IPS-20b (cell line): ENCODE measurements around the gene TMEM247.

ENCODE experiments used
- H3K27ac ChIP-seq: one replicate; pipeline ENCODE4 v1.5.1; 2013; ENCODE audit warnings: low read length
- H3K27me3 ChIP-seq: 2 replicates; pipeline ENCODE4 v1.6.1; 2013; ENCODE audit warnings: mild to moderate bottlenecking, low read length, inconsistent platforms; ENCODE audit not compliant: insufficient read depth
- H3K36me3 ChIP-seq: 2 replicates; pipeline ENCODE4 v1.6.1; 2013; ENCODE audit warnings: low read depth, mild to moderate bottlenecking, inconsistent platforms, low read length, moderate library complexity; ENCODE audit not compliant: insufficient read depth
- H3K4me1 ChIP-seq: 2 replicates; pipeline ENCODE4 v1.6.1; 2013; ENCODE audit warnings: mild to moderate bottlenecking, control low read depth, inconsistent platforms, low read length, moderate library complexity; ENCODE audit not compliant: insufficient read depth
- H3K4me3 ChIP-seq: 2 replicates; pipeline ENCODE4 v1.5.1; 2013; ENCODE audit warnings: mild to moderate bottlenecking, low read length, inconsistent platforms
- H3K9ac ChIP-seq: 2 replicates; pipeline ENCODE4 v1.6.1; 2013; ENCODE audit warnings: low read depth, mild to moderate bottlenecking, inconsistent platforms, low read length, moderate library complexity
- H3K9me3 ChIP-seq: 2 replicates; pipeline ENCODE4 v1.6.1; 2013; ENCODE audit warnings: mild to moderate bottlenecking, low read depth, low read length, inconsistent platforms; ENCODE audit not compliant: insufficient read depth

TMEM247 gene

DNA sequence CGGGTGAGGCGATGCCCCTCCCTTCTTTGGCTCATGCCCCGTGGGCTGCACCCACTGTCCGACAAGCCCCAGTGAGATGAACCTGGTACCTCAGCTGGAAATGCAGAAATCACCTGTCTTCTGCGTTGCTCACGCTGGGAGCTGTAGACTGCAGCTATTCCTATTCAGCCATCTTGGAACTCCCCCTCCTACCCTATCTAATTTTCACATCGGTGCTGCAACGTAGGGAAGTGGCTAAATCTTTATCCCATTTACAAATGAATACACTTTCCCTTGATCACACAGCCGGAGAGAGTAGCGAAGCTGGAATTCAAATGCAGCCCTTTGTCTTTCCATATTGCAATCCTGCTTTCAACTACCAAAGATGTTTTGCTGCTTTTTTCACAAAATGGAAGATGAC, 1.4 kb upstream of the TMEM247 start:
- Histone ChIP-seq H3K27me3 (no peaks in the 10 kb centered on the region), H3K36me3 (no peaks in the 10 kb centered on the region), H3K9me3 (peaks cover 6% of the 10 kb centered on the region; the same call in 1 of the 2 replicates), H3K4me3 (no peak overlapping the region), H3K9ac (no peak overlapping the region), H3K4me1 (no peaks in the 10 kb centered on the region), H3K27ac (no peak overlapping the region)

- no peak overlapping the region for H3K27ac ChIP-seq
- H3K4me1 ChIP-seq = no peaks in the 10 kb centered on the region
- H3K9me3 ChIP-seq = peaks cover 6% of the 10 kb centered on the region; the same call in 1 of the 2 replicates
- H3K9ac ChIP-seq = no peak overlapping the region
- H3K4me3 ChIP-seq = no peak overlapping the region
- no peaks in the 10 kb centered on the region for H3K36me3 ChIP-seq
- no peaks in the 10 kb centered on the region for H3K27me3 ChIP-seq
These were observed 1.2 kb downstream of the TMEM247 start for GRCh38 chr2:46480562-46480961.

GRCh38 chr2:46481198-46482193, 2.1 kb downstream of the TMEM247 start:
- peaks cover 6% of the 10 kb centered on the region; the same call in 1 of the 2 replicates for H3K9me3 ChIP-seq
- H3K36me3 ChIP-seq = no peaks in the 10 kb centered on the region
- no peaks in the 10 kb centered on the region for H3K27me3 ChIP-seq
- no peaks in the 10 kb centered on the region for H3K4me1 ChIP-seq
- no peak overlapping the region for H3K4me3 ChIP-seq
- no peak overlapping the region for H3K9ac ChIP-seq
- H3K27ac ChIP-seq = no peak overlapping the region

DNA sequence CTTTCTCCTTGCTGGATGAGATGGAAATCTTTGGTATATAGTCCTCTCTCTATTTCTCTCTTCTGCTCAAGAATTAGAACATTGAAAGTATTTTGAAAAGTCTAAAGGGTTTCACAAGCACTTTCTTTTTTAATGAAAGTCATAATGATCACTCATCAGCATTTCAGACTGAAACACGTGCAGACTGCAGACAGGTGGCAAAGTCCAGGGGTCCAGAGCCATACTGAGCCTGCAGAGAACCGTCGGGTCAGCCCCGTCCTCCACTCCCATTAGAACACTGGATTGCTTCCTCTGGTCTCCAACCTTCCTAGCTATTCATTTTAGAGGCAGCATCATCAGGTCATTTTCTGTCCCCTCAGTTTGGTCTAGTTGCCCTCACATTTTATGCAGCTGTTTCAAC, 3.1 kb downstream of the TMEM247 start:
- no peak overlapping the region for H3K27ac ChIP-seq
- no peaks in the 10 kb centered on the region for H3K4me1 ChIP-seq
- H3K9me3 ChIP-seq = peaks cover 6% of the 10 kb centered on the region; the same call in 1 of the 2 replicates
- no peak overlapping the region for H3K9ac ChIP-seq
- H3K36me3 ChIP-seq = no peaks in the 10 kb centered on the region
- no peak overlapping the region for H3K4me3 ChIP-seq
- H3K27me3 ChIP-seq = no peaks in the 10 kb centered on the region

- H3K27me3 ChIP-seq = no peaks in the 10 kb centered on the region
- no peaks in the 10 kb centered on the region for H3K9me3 ChIP-seq
- no peak overlapping the region for H3K9ac ChIP-seq
- no peak overlapping the region for H3K4me3 ChIP-seq
- H3K36me3 ChIP-seq = no peaks in the 10 kb centered on the region
- no peak overlapping the region for H3K27ac ChIP-seq
- H3K4me1 ChIP-seq = peaks cover 6% of the 10 kb centered on the region; the same call in 1 of the 2 replicates
These were observed 5.6 kb downstream of the TMEM247 start for GRCh38 chr2:46485002-46485401.

DNA sequence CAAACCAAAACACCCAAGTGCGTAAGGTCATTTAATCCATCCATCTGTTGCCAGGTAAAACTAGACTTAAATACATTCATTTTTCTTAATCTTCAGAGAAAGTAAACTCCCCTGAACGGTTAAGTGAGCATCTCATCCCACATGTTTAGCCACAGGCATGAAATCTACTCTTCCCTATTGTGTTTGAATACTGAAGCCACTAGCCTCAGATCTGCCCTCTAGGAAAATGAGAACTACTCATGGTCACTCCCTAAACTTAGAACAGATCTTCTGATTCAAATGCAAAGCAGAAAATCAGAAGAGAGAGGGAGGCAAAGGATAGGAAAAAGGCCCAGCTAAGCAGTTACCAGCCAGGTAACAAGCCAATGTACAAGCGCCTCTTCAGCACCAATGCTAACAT, 7.1 kb downstream of the TMEM247 start:
- Histone ChIP-seq H3K27me3 (0 out of 2 replicates have a peak, but pooled peaks cover 6% of the 10 kb centered on the region), H3K9me3 (no peaks in the 10 kb centered on the region), H3K4me3 (no peak overlapping the region), H3K4me1 (peaks cover 14% of the 10 kb centered on the region; the same call in 1 of the 2 replicates), H3K36me3 (no peaks in the 10 kb centered on the region), H3K27ac (no peak overlapping the region), H3K9ac (no peak overlapping the region)

GRCh38 chr2:46487667-46488335, 8.4 kb downstream of the TMEM247 start:
- Histone ChIP-seq H3K9ac (no peak overlapping the region), H3K27ac (no peak overlapping the region), H3K9me3 (no peaks in the 10 kb centered on the region), H3K27me3 (0 out of 2 replicates have a peak, but pooled peaks cover 6% of the 10 kb centered on the region), H3K4me1 (peaks cover 14% of the 10 kb centered on the region; the same call in 1 of the 2 replicates), H3K36me3 (no peaks in the 10 kb centered on the region), H3K4me3 (no peak overlapping the region)

- H3K9me3 ChIP-seq = no peaks in the 10 kb centered on the region
These were observed 9.0 kb downstream of the TMEM247 start for GRCh38 chr2:46488389-46488788.

DNA sequence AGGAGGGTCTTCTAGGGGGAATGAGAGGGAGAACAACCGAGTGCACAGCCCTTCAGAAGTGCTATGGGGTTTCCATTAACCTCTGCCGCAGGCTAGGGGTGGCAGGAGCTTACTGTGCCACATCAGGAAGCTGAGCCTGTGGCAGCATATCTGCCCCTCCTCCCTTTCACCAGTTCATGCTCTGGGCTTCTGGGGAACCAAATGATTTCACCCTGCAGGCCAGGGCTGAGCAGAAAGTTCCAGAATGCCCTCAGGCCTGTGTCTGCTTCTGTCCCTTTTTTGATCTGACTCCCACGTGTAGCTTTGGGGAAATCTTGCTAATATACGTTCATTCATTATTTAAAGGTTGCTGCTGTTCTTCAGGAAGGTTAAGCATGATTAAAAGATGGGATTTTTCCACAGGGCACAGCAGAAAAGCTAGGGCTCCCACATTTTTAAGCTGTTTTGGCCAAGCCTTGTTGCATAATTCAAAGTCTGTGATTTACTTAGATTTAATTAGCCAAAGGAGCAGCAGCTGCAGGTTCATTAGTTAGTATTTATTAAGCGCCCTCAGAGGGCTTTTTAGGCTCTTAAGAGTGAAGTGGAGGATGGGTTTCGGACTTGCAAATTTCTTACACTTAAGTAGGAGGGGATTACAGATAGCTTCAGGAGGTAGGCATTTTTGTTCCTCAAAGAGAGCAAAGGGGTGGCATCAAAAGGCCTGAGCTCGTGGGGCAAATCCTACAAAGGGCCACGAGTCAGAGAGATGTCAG, 10.2 kb downstream of the TMEM247 start:
- H3K4me1 ChIP-seq = peaks cover 14% of the 10 kb centered on the region; the same call in 1 of the 2 replicates
- no peaks in the 10 kb centered on the region for H3K36me3 ChIP-seq
- H3K9me3 ChIP-seq = no peaks in the 10 kb centered on the region
- no peak overlapping the region for H3K9ac ChIP-seq
- H3K27me3 ChIP-seq = 0 out of 2 replicates have a peak, but pooled peaks cover 6% of the 10 kb centered on the region
- no peak overlapping the region for H3K27ac ChIP-seq
- no peak overlapping the region; the same call in 1 of the 2 replicates for H3K4me3 ChIP-seq

More at GRCh38 chr2:46488389-46488788, 9.0 kb downstream of the TMEM247 start:
- Histone ChIP-seq H3K9ac (no peak overlapping the region), H3K27me3 (0 out of 2 replicates have a peak, but pooled peaks cover 6% of the 10 kb centered on the region), H3K4me3 (no peak overlapping the region), H3K36me3 (no peaks in the 10 kb centered on the region), H3K27ac (no peak overlapping the region), H3K4me1 (peaks cover 14% of the 10 kb centered on the region; the same call in 1 of the 2 replicates)

GRCh38 chr2:46490521-46491141, 11.3 kb downstream of the TMEM247 start:
- Histone ChIP-seq H3K36me3 (no peaks in the 10 kb centered on the region), H3K4me3 (no peak overlapping the region), H3K27me3 (0 out of 2 replicates have a peak, but pooled peaks cover 6% of the 10 kb centered on the region), H3K9me3 (no peaks in the 10 kb centered on the region), H3K27ac (no peak overlapping the region), H3K9ac (no peak overlapping the region), H3K4me1 (peaks cover 14% of the 10 kb centered on the region; the same call in 1 of the 2 replicates)

GRCh38 chr2:46492301-46492700, 12.9 kb downstream of the TMEM247 start:
- Histone ChIP-seq H3K9me3 (no peaks in the 10 kb centered on the region), H3K27ac (no peak overlapping the region), H3K27me3 (peaks cover 10% of the 10 kb centered on the region), H3K4me1 (peaks cover 14% of the 10 kb centered on the region; the same call in 1 of the 2 replicates), H3K4me3 (no peak overlapping the region), H3K9ac (no peak overlapping the region), H3K36me3 (no peaks in the 10 kb centered on the region)
